Measurements from ENCODE around the gene MAST3.

The MAST3 gene

GRCh38 chr19:18161636-18162002 is 64.0 kb downstream of the MAST3 start:
- no peak for DNase-seq

DNA sequence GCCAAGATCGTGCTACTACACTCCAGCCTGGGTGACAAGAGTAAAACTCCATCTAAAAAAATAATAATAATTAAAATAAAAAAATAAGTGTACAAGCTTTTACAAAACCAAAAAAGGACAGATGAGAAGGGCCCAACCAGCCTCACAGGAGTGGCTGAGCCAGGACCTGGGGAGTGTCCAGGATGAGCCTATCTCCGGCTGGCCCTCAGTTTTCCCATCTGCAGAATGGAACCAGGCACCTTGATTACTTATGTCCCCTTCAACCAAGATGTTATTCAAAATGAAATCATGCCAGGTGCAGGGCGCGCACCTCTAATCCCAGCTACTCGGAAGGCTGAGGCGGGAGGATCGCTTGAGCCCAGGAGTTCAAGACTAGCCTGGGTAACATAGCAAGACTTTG is 66.5 kb downstream of the MAST3 start:
- no peak for DNase-seq

- no peak for DNase-seq
These were observed 68.4 kb downstream of the MAST3 start for GRCh38 chr19:18165794-18166544.

- DNase-seq: no peak
These were observed 69.4 kb downstream of the MAST3 start for GRCh38 chr19:18167011-18167410.

- DNase-seq: no peak
These were observed 70.5 kb downstream of the MAST3 start for GRCh38 chr19:18167975-18168645.

- no peak for DNase-seq
These were observed 71.2 kb downstream of the MAST3 start for GRCh38 chr19:18168673-18169381.

GRCh38 chr19:18170714-18171255 is 73.2 kb downstream of the MAST3 start:
- DNase-seq: no peak

DNA sequence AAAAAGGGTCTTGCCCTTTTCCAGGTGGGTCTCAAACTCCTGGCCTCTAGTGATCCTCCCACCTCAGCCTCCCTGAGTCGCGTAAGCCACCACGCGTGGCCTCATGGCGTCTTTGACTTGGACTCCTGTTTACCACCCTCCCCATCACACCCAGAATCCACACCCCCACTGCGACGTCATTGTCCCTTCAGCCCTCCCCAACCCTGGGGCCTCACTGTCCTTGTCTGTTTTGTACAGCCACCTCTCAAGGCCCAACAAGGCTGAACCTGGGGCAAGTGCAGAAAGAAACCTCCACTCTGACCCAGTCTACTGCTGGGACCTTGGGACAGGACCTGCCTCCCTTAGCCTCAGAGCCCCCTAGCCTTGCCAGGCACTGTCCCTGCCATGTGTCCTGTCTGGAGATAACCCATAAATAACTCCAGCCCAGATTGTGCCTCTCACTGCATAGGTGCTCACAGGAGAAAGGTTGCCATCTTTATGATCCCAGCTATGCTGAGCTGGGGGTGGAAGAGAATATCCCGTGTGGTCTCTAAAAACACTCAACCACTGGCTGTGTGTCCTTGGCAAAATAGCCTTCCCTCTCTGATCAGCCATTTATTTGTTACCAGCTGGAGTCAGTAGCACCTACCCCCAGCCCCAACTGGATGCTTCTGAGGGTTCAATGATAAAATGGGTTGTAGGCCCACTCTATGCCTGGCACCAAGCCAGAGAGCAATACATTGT is 74.2 kb downstream of the MAST3 start:
- no peak for DNase-seq

DNA sequence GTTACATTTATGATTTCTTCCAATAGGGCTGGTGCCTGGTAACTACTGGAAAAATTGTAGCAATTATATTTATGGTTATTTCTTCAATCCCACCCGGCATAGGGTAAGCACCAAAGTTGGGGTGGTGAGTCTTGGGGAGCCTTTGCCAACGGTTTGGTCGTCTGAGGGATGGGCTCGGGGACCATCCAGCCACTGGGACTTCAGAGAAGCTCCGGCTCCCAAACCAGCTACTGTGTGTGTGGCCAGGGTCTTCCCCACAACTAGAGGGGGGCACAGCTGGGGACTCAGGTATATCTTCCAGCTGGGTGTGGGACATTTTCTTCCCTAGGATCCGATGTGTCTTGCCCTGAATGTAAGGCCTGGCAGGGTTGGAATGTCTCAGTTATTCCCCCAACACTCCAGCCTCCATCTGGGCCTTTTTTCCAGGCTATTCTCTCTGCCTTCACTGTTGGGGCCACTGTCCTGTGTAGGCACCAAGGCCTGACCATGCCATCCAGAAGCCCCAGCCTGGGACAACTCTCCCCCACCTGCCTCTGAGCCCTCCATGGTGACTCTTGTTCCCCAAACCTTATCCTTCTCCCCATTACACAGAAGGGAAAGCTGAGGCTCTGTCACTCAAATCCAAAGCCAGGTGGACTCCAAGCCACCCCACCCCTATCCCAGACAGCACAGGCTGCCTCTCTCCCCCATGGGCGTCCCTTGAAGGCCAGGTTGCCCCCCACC is 74.9 kb downstream of the MAST3 start:
- no peak for DNase-seq

GRCh38 chr19:18173054-18173571 is 75.5 kb downstream of the MAST3 start:
- no peak for DNase-seq

DNA sequence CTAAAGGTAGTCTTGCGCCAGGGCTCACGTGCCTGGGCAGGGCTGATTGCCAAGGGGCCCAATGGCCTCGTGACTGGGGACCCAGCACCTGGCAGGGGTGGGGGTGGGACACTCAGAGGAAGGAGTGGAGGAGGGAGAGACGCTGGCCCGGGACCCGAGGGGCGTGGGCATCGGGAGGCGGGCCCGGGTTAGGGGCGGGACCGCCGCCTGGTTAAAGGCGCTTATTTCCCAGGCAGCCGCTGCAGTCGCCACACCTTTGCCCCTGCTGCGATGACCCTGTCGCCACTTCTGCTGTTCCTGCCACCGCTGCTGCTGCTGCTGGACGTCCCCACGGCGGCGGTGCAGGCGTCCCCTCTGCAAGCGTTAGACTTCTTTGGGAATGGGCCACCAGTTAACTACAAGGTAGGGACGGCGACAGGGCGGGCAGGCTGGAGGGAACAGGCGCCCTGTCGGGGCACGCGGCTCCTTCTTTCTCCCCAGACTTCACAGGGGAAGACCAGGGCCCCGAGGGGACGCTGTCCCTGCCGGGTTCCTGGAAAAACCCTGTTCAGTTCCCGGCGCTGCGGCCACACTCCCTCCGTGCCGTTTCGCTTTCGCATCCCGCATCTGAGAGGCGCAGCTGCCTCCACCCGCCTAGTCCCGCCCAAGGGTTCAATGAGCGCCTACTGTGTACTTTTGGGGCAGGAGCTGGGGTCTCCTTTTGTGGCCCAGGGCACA is 76.2 kb downstream of the MAST3 start, which contains the start of gene IFI30:
Gene IFI30 (plus strand): TSS at position 242 of the 717 bp plus-strand sequence. CDS start 29 bp downstream, at position 271.
- peak; percentile 92 for DNase-seq

DNA sequence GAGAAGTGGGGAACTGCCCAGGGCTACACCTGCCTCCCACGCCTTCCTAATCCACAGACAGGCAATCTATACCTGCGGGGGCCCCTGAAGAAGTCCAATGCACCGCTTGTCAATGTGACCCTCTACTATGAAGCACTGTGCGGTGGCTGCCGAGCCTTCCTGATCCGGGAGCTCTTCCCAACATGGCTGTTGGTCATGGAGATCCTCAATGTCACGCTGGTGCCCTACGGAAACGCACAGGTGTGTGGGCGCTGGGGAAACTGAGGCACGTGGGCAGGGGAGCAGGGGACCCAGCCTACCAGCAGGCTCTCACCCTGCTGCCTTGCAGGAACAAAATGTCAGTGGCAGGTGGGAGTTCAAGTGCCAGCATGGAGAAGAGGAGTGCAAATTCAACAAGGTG is 77.4 kb downstream of the MAST3 start:
- DNase-seq: no peak

- no peak for DNase-seq
These were observed 79.1 kb downstream of the MAST3 start for GRCh38 chr19:18176367-18177310.

GRCh38 chr19:18179957-18180356 is 82.4 kb downstream of the MAST3 start:
- DNase-seq: no peak

- DNase-seq: no peak
These were observed 86.0 kb downstream of the MAST3 start for GRCh38 chr19:18183529-18183928.

- DNase-seq: no peak
These were observed 88.0 kb downstream of the MAST3 start for GRCh38 chr19:18185538-18185937.

GRCh38 chr19:18190278-18190677 is 92.7 kb downstream of the MAST3 start:
- no peak for DNase-seq

DNA sequence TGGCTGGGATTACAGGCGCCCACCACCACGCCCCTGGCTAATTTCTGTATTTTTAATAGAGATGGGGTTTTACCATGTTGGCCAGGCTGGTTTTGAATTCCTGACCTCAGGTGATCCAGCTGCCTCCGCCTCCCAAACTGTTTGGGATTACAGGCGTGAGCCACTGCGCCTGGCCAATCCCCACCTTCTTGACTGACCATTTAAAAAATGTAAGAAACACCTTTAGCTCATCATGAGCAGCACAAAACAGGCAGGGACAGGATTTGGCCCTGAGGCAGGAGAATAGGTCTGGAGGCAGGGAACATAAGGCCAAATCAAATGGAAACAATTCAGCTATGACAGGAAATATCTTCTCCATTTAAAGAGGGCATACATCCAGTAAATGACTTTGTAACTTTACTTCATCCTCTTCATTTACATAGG is 94.1 kb downstream of the MAST3 start:
- DNase-seq: no peak

DNA sequence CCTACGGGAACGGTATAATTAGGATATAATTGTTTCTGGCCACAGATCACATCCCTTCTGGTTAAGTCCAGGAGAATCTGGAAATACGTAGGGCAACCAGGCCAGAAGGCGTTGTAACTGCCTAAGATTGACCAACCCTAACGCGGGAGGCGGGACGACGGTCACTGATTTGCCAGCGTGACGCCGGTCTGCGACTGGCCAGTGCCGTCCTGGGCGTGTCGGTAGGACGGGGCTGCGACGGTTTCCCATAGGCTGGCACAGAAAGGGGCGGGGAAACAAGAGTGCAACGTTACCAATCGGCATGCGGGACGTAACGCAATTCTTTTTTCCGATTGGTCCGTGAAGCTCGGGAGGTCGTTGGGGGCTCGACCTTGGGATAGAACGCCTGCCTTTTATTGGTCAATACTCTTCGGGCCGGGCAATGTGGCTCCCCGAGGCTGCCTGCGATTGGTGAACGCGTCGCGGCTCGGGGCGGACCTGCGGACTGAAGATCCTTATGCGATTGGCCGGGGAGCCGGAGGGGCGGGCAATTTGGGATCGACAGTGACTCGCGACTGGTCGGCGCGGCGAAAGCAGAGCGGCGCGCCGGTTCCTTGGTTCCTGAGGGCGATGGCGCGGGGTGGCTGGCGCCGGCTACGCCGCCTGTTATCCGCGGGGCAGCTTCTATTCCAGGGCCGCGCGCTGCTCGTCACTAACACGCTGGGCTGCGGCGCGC is 95.3 kb downstream of the MAST3 start, which contains the start of gene MPV17L2:
Gene MPV17L2 (plus strand): TSS at position 546 of the 715 bp plus-strand sequence. CDS start 64 bp downstream, at position 610.
- DNase-seq: peak; percentile 100
